Left kidney (tissue), 1 donor: ENCODE data around the gene IFIH1. TPM values are rescaled to one million over a fixed set of nuclear protein-coding genes. Genes with fewer than 3 reads are reported as not detected.

ENCODE experiments used
- polyA plus RNA-seq: library from polyadenylated mRNA; unstranded; fragments of 120-200 nt; gene quantifications from one replicate; pipeline ENCODE4 v1.2.1, GENCODE V29; 2013; ENCODE audit not compliant: insufficient read length

The IFIH1 gene
- polyA plus RNA-seq, 1 donor = 6.1 TPM

Other genes with a start within 250 kb of the IFIH1 start
- gene DPP4, start 244.5 kb downstream of the IFIH1 start, polyA plus RNA-seq = 168 TPM
- not detected for gene GCG, start 166.4 kb downstream of the IFIH1 start, polyA plus RNA-seq
- 12.8 TPM for gene FAP, start 75.2 kb downstream of the IFIH1 start, polyA plus RNA-seq
- 32.7 TPM for gene GCA, start 25.4 kb upstream of the IFIH1 start, polyA plus RNA-seq